HCT116 (cell line): ENCODE results near the gene SLC24A3. TPM values are rescaled to one million over a fixed set of nuclear protein-coding genes. Genes with fewer than 3 reads are reported as not detected.

Source experiments
- ATAC-seq: fragments of 200-7000 bp; cut with Tn5 transposase; 2 replicates; pipeline ENCODE4 v1.9.1; 2020; ENCODE audit warnings: mild to moderate bottlenecking, moderate library complexity
- BruUV-seq: library from RNA; stranded (reverse); fragments of 400-500 nt; replicated peaks from 2 replicates; lab custom pipeline; 2021; lab: Mats Ljungman, UMichigan
- CTCF ChIA-PET: fragments of 300-600 bp; sonication (Branson Sonifier 250); formaldehyde crosslinking; loops from one replicate; lab custom pipeline; 2021; ENCODE audit warnings: antibody characterized with exemption; lab: Charles Lee
- POLR2A ChIA-PET: fragments of 300-600, 350-600 bp; sonication (Branson Sonifier 250); formaldehyde crosslinking; loops from one replicate; lab custom pipeline; 2021; ENCODE audit warnings: antibody characterized with exemption; lab: Charles Lee
- RAD21 ChIA-PET, 2 experiments: fragments of 300-600 bp; sonication (Branson Sonifier 250); formaldehyde crosslinking; loops; one replicate each; lab custom pipeline; 2023; ENCODE audit warnings: low total read pairs in 2 of 2; ENCODE audit not compliant: uncharacterized antibody in 2 of 2, unreplicated experiment in 2 of 2, low non-redundant PET in 1 of 2; lab: Charles Lee
- DNase-seq: peaks from one replicate; pipeline ENCODE4 v3.0.0-alpha.2; 2010; ENCODE audit warnings: low read depth, low spot score
- H2AFZ ChIP-seq: fragments of 200-600 bp; shearing (Covaris generic), sonication (generic); 2 replicates; pipeline ENCODE4 v1.6.1; 2017; ENCODE audit warnings: low read depth, mixed run types, mixed read lengths, antibody characterized with exemption, low read length; ENCODE audit not compliant: poor library complexity, severe bottlenecking
- H3K27ac ChIP-seq: 2 replicates; pipeline ENCODE4 v1.5.1; 2012; ENCODE audit warnings: low read depth, low read length
- H3K27me3 ChIP-seq: fragments of 200-600 bp; sonication (generic); 2 replicates; pipeline ENCODE4 v1.6.1; 2016; ENCODE audit warnings: mixed run types, low read length, mixed read lengths; ENCODE audit not compliant: insufficient read depth
- H3K36me3 ChIP-seq, 2 experiments: fragments of 200-500 bp in 1 of 2; fragments of 200-600 bp in 1 of 2; sonication (Bioruptor generic) in 1 of 2; sonication (generic) in 1 of 2; 2 replicates each; pipeline versions ENCODE4 v1.5.1 to v1.6.1; 2014 to 2016; ENCODE audit warnings: low read length in 2 of 2, inconsistent platforms in 1 of 2, mixed read lengths in 1 of 2, mixed run types in 1 of 2; ENCODE audit not compliant: insufficient read depth in 2 of 2, control insufficient read depth in 1 of 2
- H3K4me1 ChIP-seq, 2 experiments: fragments of 200-600 bp in 1 of 2; sonication (generic) in 1 of 2; 2 replicates each; pipeline versions ENCODE4 v1.5.1 to v1.6.1; 2012 to 2017; ENCODE audit warnings: low read length in 2 of 2, inconsistent platforms in 1 of 2, mild to moderate bottlenecking in 1 of 2, mixed read lengths in 1 of 2, mixed run types in 1 of 2, moderate library complexity in 1 of 2; ENCODE audit not compliant: insufficient read depth in 2 of 2, control insufficient read depth in 1 of 2
- H3K4me2 ChIP-seq: fragments of 200-600 bp; sonication (generic); 2 replicates; pipeline ENCODE4 v1.6.1; 2017; ENCODE audit warnings: mixed run types, low read length, mixed read lengths
- H3K4me3 ChIP-seq, 2 experiments: fragments of 200-600 bp in 1 of 2; sonication (generic) in 1 of 2; replicated peaks in 1 of 2; 2 replicates each; pipeline ENCODE4 v1.5.1; 2011 to 2016; ENCODE audit warnings: low read length in 2 of 2, control low read depth in 1 of 2, low read depth in 1 of 2, mild to moderate bottlenecking in 1 of 2, mixed read lengths in 1 of 2, mixed run types in 1 of 2
- H3K79me2 ChIP-seq: fragments of 200-600 bp; sonication (generic); 2 replicates; pipeline ENCODE4 v1.6.1; 2017; ENCODE audit warnings: mild to moderate bottlenecking, mixed run types, low read length, moderate library complexity, mixed read lengths; ENCODE audit not compliant: insufficient read depth
- H3K9ac ChIP-seq: fragments of 200-600 bp; sonication (generic); 2 replicates; pipeline ENCODE4 v1.6.1; 2016; ENCODE audit warnings: low read length, mixed read lengths
- H3K9me2 ChIP-seq: fragments of 200-600 bp; sonication (generic), shearing (Covaris generic); 2 replicates; pipeline ENCODE4 v1.6.1; 2017; ENCODE audit warnings: mixed run types, mild to moderate bottlenecking, moderate library complexity; ENCODE audit not compliant: insufficient read depth
- H3K9me3 ChIP-seq, 2 experiments: fragments of 200-500 bp in 1 of 2; fragments of 200-600 bp in 1 of 2; sonication (Bioruptor generic) in 1 of 2; sonication (generic) in 1 of 2; 2 replicates each; pipeline ENCODE4 v1.6.1; 2014 to 2017; ENCODE audit warnings: low read length in 2 of 2, mixed read lengths in 2 of 2, inconsistent platforms in 1 of 2, low read depth in 1 of 2, mild to moderate bottlenecking in 1 of 2, mixed run types in 1 of 2, moderate library complexity in 1 of 2; ENCODE audit not compliant: control insufficient read depth in 1 of 2, insufficient read depth in 1 of 2
- H4K20me1 ChIP-seq: fragments of 200-600 bp; sonication (generic), shearing (Covaris generic); 2 replicates; pipeline ENCODE4 v1.6.1; 2017; ENCODE audit warnings: mixed run types, mild to moderate bottlenecking, moderate library complexity; ENCODE audit not compliant: insufficient read depth
- ATF3 ChIP-seq: IDR thresholded peaks from 2 replicates; pipeline ENCODE4 v1.6.1; 2012
- CEBPB ChIP-seq: IDR thresholded peaks from 2 replicates; pipeline ENCODE4 v1.6.1; 2012; ENCODE audit warnings: low read depth
- EGR1 ChIP-seq: IDR thresholded peaks from 2 replicates; pipeline ENCODE4 v1.6.1; 2012; ENCODE audit warnings: low read depth
- EZH2 ChIP-seq: fragments of 200-600 bp; sonication (generic); IDR thresholded peaks from 2 replicates; pipeline ENCODE4 v1.6.1; 2017; ENCODE audit warnings: antibody characterized with exemption, mixed run types
- FOSL1 ChIP-seq: IDR thresholded peaks from 2 replicates; pipeline ENCODE4 v1.6.1; 2012; ENCODE audit warnings: low read depth
- POLR2A ChIP-seq: IDR thresholded peaks from 2 replicates; pipeline ENCODE4 v1.7.0; 2011; ENCODE audit warnings: borderline replicate concordance; ENCODE audit not compliant: insufficient read depth, insufficient read length; ENCODE audit errors: extremely low read depth
- RAD21 ChIP-seq: IDR thresholded peaks from 2 replicates; pipeline ENCODE4 v1.6.1; 2012; ENCODE audit warnings: low read depth, mild to moderate bottlenecking
- SIN3A ChIP-seq: IDR thresholded peaks from 2 replicates; pipeline ENCODE4 v1.6.1; 2012; ENCODE audit warnings: low read depth
- TCF7L2 ChIP-seq: IDR thresholded peaks from 2 replicates; pipeline ENCODE4 v1.7.0; 2011; ENCODE audit warnings: borderline replicate concordance, inconsistent platforms; ENCODE audit not compliant: insufficient read depth, insufficient read length; ENCODE audit errors: extremely low read depth
- ZNF274 ChIP-seq: fragments of 200-500 bp; sonication (Bioruptor generic); IDR thresholded peaks from 2 replicates; pipeline ENCODE4 v1.6.1; 2014; ENCODE audit warnings: mild to moderate bottlenecking, low read depth, low read length, inconsistent platforms
- intact Hi-C: fragments of 100-400 bp; cut with micrococcal nuclease; formaldehyde crosslinking; loops from 2 replicates; pipeline ENCODE4 v1.10.0; 2022
- total RNA-seq: library from RNA; stranded (reverse); gene quantifications from one replicate; pipeline ENCODE4 v1.2.1, GENCODE V29; 2021; ENCODE audit not compliant: unreplicated experiment

SLC24A3 gene
- total RNA-seq, 1 experiment from 2014 or later = not detected

GRCh38 chr20:19341348-19342053, 129.1 kb downstream of the SLC24A3 start:
- no peaks in the 10 kb centered on the region for H3K79me2 ChIP-seq
- ATAC-seq (no peak), DNase-seq (no peak)
- RAD21 ChIA-PET = no interaction called here
- intact Hi-C loops = no loop called here
- H3K4me1 ChIP-seq = no peaks in the 10 kb centered on the region
- H3K4me3 ChIP-seq = no peak overlapping the region
- no peaks in the 10 kb centered on the region for H3K36me3 ChIP-seq
- no peaks in the 10 kb centered on the region for H4K20me1 ChIP-seq
- no TSS peak for BruUV-seq
- H3K9me3 ChIP-seq = no peaks in the 10 kb centered on the region
- TF ChIP-seq ZNF274 (no peak), SIN3A (no peak), POLR2A (no peak), EGR1 (no peak), TCF7L2 (no peak), FOSL1 (no peak), ATF3 (no peak), EZH2 (no peak)
- POLR2A ChIA-PET = no interaction called here
- CTCF ChIA-PET = no interaction called here
- no peaks in the 10 kb centered on the region for H3K9me2 ChIP-seq
- H2AFZ ChIP-seq = no peak overlapping the region
- no peak overlapping the region for H3K27ac ChIP-seq
- no peaks in the 10 kb centered on the region for H3K27me3 ChIP-seq
- no peak overlapping the region for H3K4me2 ChIP-seq
- H3K9ac ChIP-seq = no peak overlapping the region

DNA sequence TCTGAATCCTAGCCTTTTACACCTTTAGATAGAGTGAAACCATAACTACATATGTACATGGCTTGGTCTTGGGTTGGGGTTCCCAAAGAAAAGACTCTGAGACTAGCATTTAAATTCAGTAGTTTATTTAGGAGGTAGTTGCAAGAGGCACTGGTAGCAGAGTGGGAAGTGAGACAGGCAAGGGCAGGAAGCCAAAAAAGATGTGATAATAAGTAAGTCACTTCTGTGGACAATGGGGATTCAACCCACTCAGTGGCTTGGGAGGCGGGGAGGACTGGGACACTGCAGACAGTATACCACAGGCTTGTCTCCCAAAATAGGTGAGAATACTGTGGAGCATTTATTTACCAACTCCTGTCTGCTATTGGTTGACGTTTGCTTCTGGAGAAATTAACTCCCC, 131.9 kb downstream of the SLC24A3 start:
- Histone ChIP-seq H2AFZ (no peak overlapping the region), H3K79me2 (no peaks in the 10 kb centered on the region), H3K9me3 (no peaks in the 10 kb centered on the region), H3K9ac (no peak overlapping the region), H3K4me3 (no peak overlapping the region), H3K9me2 (no peaks in the 10 kb centered on the region), H3K4me2 (no peak overlapping the region), H3K27me3 (no peaks in the 10 kb centered on the region), H4K20me1 (no peaks in the 10 kb centered on the region), H3K36me3 (no peaks in the 10 kb centered on the region), H3K4me1 (no peaks in the 10 kb centered on the region), H3K27ac (no peak overlapping the region)
- ATAC-seq (no peak), DNase-seq (no peak)
- CTCF ChIA-PET = no interaction called here
- no peak for TF ChIP-seq CEBPB
- TF ChIP-seq RAD21 = no peak
- POLR2A ChIA-PET = no interaction called here
- intact Hi-C loops = no loop called here
- no TSS peak for BruUV-seq
- RAD21 ChIA-PET = no interaction called here
